ENCODE results near the gene LSAMP. TPM values are rescaled to one million over a fixed set of nuclear protein-coding genes. Genes with fewer than 3 reads are reported as not detected.

Gene LSAMP
- total RNA-seq, 6 donors from 2014 or later, result 7.1 to 28.1 (median 13.4) TPM

GRCh38 chr3:116145613-116146012 is 299.7 kb downstream of the LSAMP start:
- Histone ChIP-seq H3K9me3 (peaks cover 2 to 11% (median 6%) of the 10 kb centered on the region in 4 donors), H3K27me3 (no peaks in the 10 kb centered on the region), H3K4me1 (no peaks in the 10 kb centered on the region), H3K36me3 (no peaks in the 10 kb centered on the region), H3K4me3 (no peak overlapping the region), H3K27ac (no peak overlapping the region)
- 96 to 100% methylated on average over 1 of the region's 1 CpG for WGBS, 2 donors
- DNase-seq (no peak), ATAC-seq (ENCODE audit: low FRiP score in 2 of 2) (no peak)
- no peak for TF ChIP-seq CTCF (IDR thresholded peaks at IDR 0.05)
- no peak for TF ChIP-seq EP300 (IDR thresholded peaks at IDR 0.05)
- TF ChIP-seq POLR2A (IDR thresholded peaks at IDR 0.05), result no peak
- TF ChIP-seq POLR2AphosphoS5 (IDR thresholded peaks at IDR 0.05), result no peak

- Histone ChIP-seq H3K9me3 (peaks cover 2 to 11% (median 6%) of the 10 kb centered on the region in 4 donors), H3K4me3 (no peak overlapping the region), H3K36me3 (no peaks in the 10 kb centered on the region), H3K27ac (no peak overlapping the region), H3K4me1 (no peaks in the 10 kb centered on the region), H3K27me3 (no peaks in the 10 kb centered on the region)
- DNase-seq (no peak), ATAC-seq (ENCODE audit: low FRiP score in 2 of 2) (no peak)
- 86 to 88% methylated on average over 4 of the region's 4 CpGs for WGBS, 2 donors
- TF ChIP-seq EP300 (IDR thresholded peaks at IDR 0.05) (no peak), POLR2AphosphoS5 (IDR thresholded peaks at IDR 0.05) (no peak), CTCF (IDR thresholded peaks at IDR 0.05) (no peak), POLR2A (IDR thresholded peaks at IDR 0.05) (no peak)
Measured at GRCh38 chr3:116141724-116142123, 303.6 kb downstream of the LSAMP start.

- peaks cover 0 to 8% (median 3%) of the 10 kb centered on the region in 4 donors for H3K4me1 ChIP-seq
- H3K4me3 ChIP-seq, result no peak overlapping the region
- peaks cover 0 to 1% (median under 1%) of the 10 kb centered on the region in 4 donors for H3K9me3 ChIP-seq
- no peaks in the 10 kb centered on the region for H3K27me3 ChIP-seq
- H3K27ac ChIP-seq, result no peak overlapping the region
- no peak for TF ChIP-seq EP300 (IDR thresholded peaks at IDR 0.05)
- no peak for TF ChIP-seq POLR2AphosphoS5 (IDR thresholded peaks at IDR 0.05)
- peak in 5 of 6 experiments; percentile 68 to 73 (median 69) for TF ChIP-seq CTCF (IDR thresholded peaks at IDR 0.05)
- no peak for TF ChIP-seq POLR2A (IDR thresholded peaks at IDR 0.05)
- WGBS, 2 donors, result 36 to 41% methylated on average over 5 of the region's 5 CpGs
- ATAC-seq (ENCODE audit: low FRiP score in 2 of 2) (no peak), DNase-seq (no peak)
- H3K36me3 ChIP-seq, result no peaks in the 10 kb centered on the region
Measured at GRCh38 chr3:116140100-116140689, 305.1 kb downstream of the LSAMP start.

- Histone ChIP-seq H3K36me3 (no peaks in the 10 kb centered on the region), H3K9me3 (no peaks in the 10 kb centered on the region), H3K4me3 (no peak overlapping the region), H3K4me1 (peaks cover 0 to 8% (median 3%) of the 10 kb centered on the region in 4 donors), H3K27ac (no peak overlapping the region), H3K27me3 (no peaks in the 10 kb centered on the region)
- WGBS, 2 donors, result 78 to 92% methylated on average over 2 of the region's 2 CpGs
- no peak for TF ChIP-seq POLR2AphosphoS5 (IDR thresholded peaks at IDR 0.05)
- TF ChIP-seq EP300 (IDR thresholded peaks at IDR 0.05), result no peak
- no peak for TF ChIP-seq POLR2A (IDR thresholded peaks at IDR 0.05)
- TF ChIP-seq CTCF (IDR thresholded peaks at IDR 0.05), result no peak
- DNase-seq (no peak), ATAC-seq (ENCODE audit: low FRiP score in 2 of 2) (no peak)
Measured at GRCh38 chr3:116139641-116140040, 305.6 kb downstream of the LSAMP start.
